GM06990 (cell line): ENCODE measurements around the gene SNRPA1.

ENCODE experiments used
- DNase-seq: peaks from one replicate; pipeline ENCODE4 v3.0.0-alpha.2; 2011; ENCODE audit not compliant: insufficient read length; ENCODE audit errors: extremely low read depth
- H3K27me3 ChIP-seq: replicated peaks from 2 replicates; pipeline ENCODE4 v1.6.0; 2011; ENCODE audit warnings: low read length; ENCODE audit not compliant: control insufficient read depth, insufficient read depth
- H3K36me3 ChIP-seq: 2 replicates; pipeline ENCODE4 v1.5.1; 2011; ENCODE audit warnings: low read length; ENCODE audit not compliant: control insufficient read depth, insufficient read depth
- H3K4me3 ChIP-seq: replicated peaks from 2 replicates; pipeline ENCODE4 v1.5.1; 2011; ENCODE audit warnings: low read depth, mild to moderate bottlenecking, control low read depth, low read length
- TF ChIP-seq, protein P1 (sequence below): IDR thresholded peaks from 2 replicates; pipeline ENCODE4 v1.5.1; 2011; ENCODE audit warnings: low read length, control low read depth, mild to moderate bottlenecking, inconsistent platforms; ENCODE audit not compliant: insufficient read depth, poor library complexity, severe bottlenecking

Gene SNRPA1

GRCh38 chr15:101329867-101330380 lies 34.9 kb upstream of the SNRPA1 start:
- H3K36me3 ChIP-seq: no peaks in the 10 kb centered on the region
- TF ChIP-seq, protein P1, sequence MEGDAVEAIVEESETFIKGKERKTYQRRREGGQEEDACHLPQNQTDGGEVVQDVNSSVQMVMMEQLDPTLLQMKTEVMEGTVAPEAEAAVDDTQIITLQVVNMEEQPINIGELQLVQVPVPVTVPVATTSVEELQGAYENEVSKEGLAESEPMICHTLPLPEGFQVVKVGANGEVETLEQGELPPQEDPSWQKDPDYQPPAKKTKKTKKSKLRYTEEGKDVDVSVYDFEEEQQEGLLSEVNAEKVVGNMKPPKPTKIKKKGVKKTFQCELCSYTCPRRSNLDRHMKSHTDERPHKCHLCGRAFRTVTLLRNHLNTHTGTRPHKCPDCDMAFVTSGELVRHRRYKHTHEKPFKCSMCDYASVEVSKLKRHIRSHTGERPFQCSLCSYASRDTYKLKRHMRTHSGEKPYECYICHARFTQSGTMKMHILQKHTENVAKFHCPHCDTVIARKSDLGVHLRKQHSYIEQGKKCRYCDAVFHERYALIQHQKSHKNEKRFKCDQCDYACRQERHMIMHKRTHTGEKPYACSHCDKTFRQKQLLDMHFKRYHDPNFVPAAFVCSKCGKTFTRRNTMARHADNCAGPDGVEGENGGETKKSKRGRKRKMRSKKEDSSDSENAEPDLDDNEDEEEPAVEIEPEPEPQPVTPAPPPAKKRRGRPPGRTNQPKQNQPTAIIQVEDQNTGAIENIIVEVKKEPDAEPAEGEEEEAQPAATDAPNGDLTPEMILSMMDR: no peak

GRCh38 chr15:101329309-101329863 lies 34.3 kb upstream of the SNRPA1 start:
- no peak for DNase-seq
- Histone ChIP-seq H3K27me3 (no peaks in the 10 kb centered on the region), H3K4me3 (no peak overlapping the region), H3K36me3 (no peaks in the 10 kb centered on the region)
- TF ChIP-seq, protein P1: no peak

More at GRCh38 chr15:101329867-101330380, 34.9 kb upstream of the SNRPA1 start:
- no peak for DNase-seq
- Histone ChIP-seq H3K4me3 (no peak overlapping the region), H3K27me3 (no peaks in the 10 kb centered on the region)

DNA sequence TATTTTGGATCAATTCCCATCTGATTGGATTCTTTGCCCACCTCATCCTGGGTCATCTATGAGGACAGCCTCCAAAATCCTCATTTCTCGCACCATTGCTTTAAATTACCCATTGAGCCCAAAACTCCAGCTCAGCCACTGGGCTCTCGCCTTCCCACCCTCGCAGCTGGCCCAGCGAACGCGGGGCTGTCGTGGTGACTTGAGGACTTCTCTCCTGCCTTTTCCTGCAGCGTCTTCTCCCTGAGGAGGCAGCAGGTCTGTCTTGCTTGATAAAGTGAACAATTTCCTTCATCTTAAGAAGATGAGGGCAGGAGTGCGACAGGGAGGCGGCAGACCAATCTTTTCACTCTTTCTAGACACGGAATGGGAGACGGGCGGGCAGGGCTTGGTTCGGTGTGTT lies 33.0 kb upstream of the SNRPA1 start:
- Histone ChIP-seq H3K4me3 (no peak overlapping the region), H3K27me3 (no peaks in the 10 kb centered on the region), H3K36me3 (no peaks in the 10 kb centered on the region)
- DNase-seq: no peak
- TF ChIP-seq, protein P1: no peak

GRCh38 chr15:101327147-101327740 lies 32.2 kb upstream of the SNRPA1 start:
- no peak for DNase-seq
- TF ChIP-seq, protein P1: no peak
- Histone ChIP-seq H3K36me3 (no peaks in the 10 kb centered on the region), H3K27me3 (no peaks in the 10 kb centered on the region), H3K4me3 (no peak overlapping the region)

DNA sequence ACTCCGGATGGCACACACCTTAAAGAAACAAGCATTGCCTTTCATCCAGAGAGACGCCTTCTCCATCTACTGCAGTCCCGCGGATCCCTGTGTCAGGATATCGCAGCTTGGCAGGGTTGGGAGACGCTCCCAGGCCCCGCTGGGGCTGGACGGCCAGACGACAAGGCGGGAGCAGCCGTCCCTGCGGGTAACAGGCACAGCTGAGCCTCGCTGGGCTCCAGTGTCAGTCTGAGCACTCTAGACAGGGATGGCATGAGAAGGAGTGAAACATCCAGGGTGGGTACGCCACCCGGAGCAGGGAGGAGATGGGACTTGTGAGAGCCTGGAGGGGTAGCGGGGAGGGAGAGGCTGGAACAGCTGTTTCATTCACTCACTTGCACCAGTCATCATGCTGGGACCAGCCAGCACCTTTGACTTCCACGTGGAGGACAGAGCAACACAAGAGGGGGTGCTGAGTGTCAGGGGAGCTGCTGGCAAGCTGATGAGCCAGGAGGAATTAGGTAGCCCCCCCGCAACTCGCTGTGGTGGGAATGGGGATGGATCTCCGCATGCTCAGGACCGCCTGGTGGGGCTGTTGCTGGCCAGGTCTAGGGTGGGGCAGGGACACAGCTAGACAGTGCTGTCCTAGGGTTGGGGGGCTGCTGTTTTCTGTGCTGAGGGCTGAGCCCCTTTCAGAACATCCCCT lies 31.6 kb upstream of the SNRPA1 start:
- Histone ChIP-seq H3K36me3 (no peaks in the 10 kb centered on the region), H3K27me3 (no peaks in the 10 kb centered on the region), H3K4me3 (no peak overlapping the region)
- TF ChIP-seq, protein P1: no peak
- no peak for DNase-seq
